K562 (cell line): Measurements from ENCODE around the gene SERPINB12. TPM values are rescaled to one million over a fixed set of nuclear protein-coding genes. Genes with fewer than 3 reads are reported as not detected.

Source experiments
- ATAC-seq: fragments of 200-7000 bp; cut with Tn5 transposase; 3 replicates; pipeline ENCODE4 v1.9.1; 2020; ENCODE audit warnings: moderate library complexity
- BruUV-seq: library from RNA; stranded (reverse); fragments of 400-500 nt; replicated peaks from 2 replicates; lab custom pipeline; 2021; lab: Mats Ljungman, UMichigan
- CTCF ChIA-PET: fragments of 300-600 bp; formaldehyde crosslinking; extraction: SDS; loops from one replicate; lab custom pipeline; 2021; ENCODE audit warnings: low intra/inter-chr PET ratio; lab: Yijun Ruan, JAX
- POLR2A ChIA-PET: fragments of 300-600, 350-650 bp; sonication (Branson Sonifier 250); formaldehyde crosslinking; extraction: SDS; loops from one replicate; lab custom pipeline; 2021; ENCODE audit warnings: antibody characterized with exemption, inconsistent platforms; lab: Yijun Ruan, JAX
- DNase-seq, 4 experiments: peaks; one replicate each; pipeline versions ENCODE4 v3.0.0 to v3.0.0-alpha.2; 2011 to 2018; ENCODE audit warnings: low spot score in 3 of 4, mixed read lengths in 3 of 4; ENCODE audit errors: extremely low read depth in 1 of 4
- FAIRE-seq: peaks from 2 replicates; lab custom pipeline; 2011; peaks lifted over from hg19 to GRCh38; lab: Jason Lieb, UNC
- H2AFZ ChIP-seq: 2 replicates; pipeline ENCODE4 v1.6.0; 2011; ENCODE audit warnings: low read depth, low read length, control low read depth, inconsistent platforms
- H3K27ac ChIP-seq: fragments of 200-600 bp; 3 replicates; pipeline ENCODE4 v1.8.0; 2011; ENCODE audit warnings: low read depth, mild to moderate bottlenecking, control low read depth, inconsistent platforms, low read length, moderate library complexity, mixed read lengths; ENCODE audit errors: extremely low read depth
- H3K27me3 ChIP-seq, 2 experiments: fragments of 300-600 bp in 1 of 2; 2 replicates in 1 of 2; 3 replicates in 1 of 2; pipeline versions ENCODE4 v1.6.0 to v1.8.0; 2011; ENCODE audit warnings: inconsistent platforms in 2 of 2, low read length in 2 of 2, mild to moderate bottlenecking in 1 of 2, mixed read lengths in 1 of 2, moderate library complexity in 1 of 2; ENCODE audit not compliant: control insufficient read depth in 2 of 2, insufficient read depth in 2 of 2
- H3K36me3 ChIP-seq: fragments of 300-600 bp; 3 replicates; pipeline ENCODE4 v1.8.0; 2011; ENCODE audit warnings: mild to moderate bottlenecking, low read length, inconsistent platforms; ENCODE audit not compliant: control insufficient read depth, insufficient read depth
- H3K4me1 ChIP-seq, 2 experiments: fragments of 200-600 bp in 1 of 2; replicated peaks in 1 of 2; 2 replicates in 1 of 2; 3 replicates in 1 of 2; pipeline versions ENCODE4 v1.5.1 to v1.8.0; 2011; ENCODE audit warnings: inconsistent platforms in 2 of 2, low read length in 2 of 2, mild to moderate bottlenecking in 1 of 2, mixed read lengths in 1 of 2, moderate library complexity in 1 of 2; ENCODE audit not compliant: control insufficient read depth in 2 of 2, insufficient read depth in 2 of 2
- H3K4me2 ChIP-seq: 2 replicates; pipeline ENCODE4 v1.6.1; 2011; ENCODE audit warnings: low read length, control low read depth, inconsistent platforms, mixed read lengths; ENCODE audit not compliant: insufficient read depth
- H3K4me3 ChIP-seq: fragments of 200-600 bp; sonication (generic), shearing (Covaris generic); 2 replicates; pipeline ENCODE4 v1.5.1; 2016; ENCODE audit warnings: control low read depth, inconsistent platforms
- H3K79me2 ChIP-seq: fragments of 200-600 bp; 3 replicates; pipeline ENCODE4 v1.8.0; 2011; ENCODE audit warnings: low read length, inconsistent platforms; ENCODE audit not compliant: control insufficient read depth, insufficient read depth
- H3K9ac ChIP-seq, 2 experiments: 2 replicates each; pipeline versions ENCODE4 v1.6.0 to v1.6.1; 2011; ENCODE audit warnings: low read depth in 2 of 2, low read length in 2 of 2, control low read depth in 1 of 2, inconsistent platforms in 1 of 2, mild to moderate bottlenecking in 1 of 2, mixed read lengths in 1 of 2; ENCODE audit not compliant: insufficient read depth in 1 of 2
- H3K9me1 ChIP-seq: one replicate; pipeline ENCODE4 v1.6.0; 2011; ENCODE audit warnings: inconsistent platforms, mild to moderate bottlenecking, low read length, moderate library complexity; ENCODE audit not compliant: control insufficient read depth, insufficient read depth
- H3K9me3 ChIP-seq: replicated peaks from 2 replicates; pipeline ENCODE4 v1.5.1; 2011; ENCODE audit warnings: low read depth, low read length, inconsistent platforms; ENCODE audit not compliant: control insufficient read depth, insufficient read depth
- H4K20me1 ChIP-seq: replicated peaks from 2 replicates; pipeline ENCODE4 v1.6.1; 2011; ENCODE audit warnings: low read length, inconsistent platforms, mixed read lengths; ENCODE audit not compliant: control insufficient read depth, insufficient read depth
- CBFA2T3 ChIP-seq: fragments of 450-650 bp; IDR thresholded peaks from 2 replicates; pipeline ENCODE4 v1.6.1; 2017
- ELF2 ChIP-seq: fragments of 250-450 bp; sonication (Bioruptor Pico); IDR thresholded peaks from 2 replicates; pipeline ENCODE4 v1.5.0; 2021; ENCODE audit warnings: mild to moderate bottlenecking
- TCF7L2 ChIP-seq: fragments of 150-350 bp; IDR thresholded peaks from 2 replicates; pipeline ENCODE4 v1.6.1; 2016; ENCODE audit warnings: low read depth, mild to moderate bottlenecking, low read length, moderate library complexity
- YY1 ChIP-seq, 3 experiments: IDR thresholded peaks; 2 replicates each; pipeline ENCODE4 v1.6.1; 2011; ENCODE audit warnings: low read length in 2 of 3, mild to moderate bottlenecking in 2 of 3, moderate library complexity in 2 of 3, borderline replicate concordance in 1 of 3, control low read depth in 1 of 3, low read depth in 1 of 3; ENCODE audit not compliant: insufficient read depth in 3 of 3, insufficient replicate concordance in 2 of 3, control insufficient read depth in 1 of 3, insufficient read length in 1 of 3; ENCODE audit errors: extremely low read depth in 1 of 3
- ZNF830 ChIP-seq: fragments of 250-450 bp; sonication (Bioruptor Pico); IDR thresholded peaks from 2 replicates; pipeline ENCODE4 v1.5.0; 2021; ENCODE audit warnings: mild to moderate bottlenecking
- WGBS: fragments of 100-300 bp; shearing (Covaris generic); methylation state at CpG from one replicate; pipeline ENCODE4 v1.1.6; 2016; ENCODE audit warnings: low coverage, mixed read lengths; ENCODE audit not compliant: insufficient coverage; ENCODE audit errors: missing lambda C conversion rate; 5-methylcytosine and 5-hydroxymethylcytosine counted together
- in situ Hi-C: fragments of 300-500 bp; cut with MboI; formaldehyde crosslinking; loops from 4 replicates; pipeline ENCODE4 v1.15.0; 2018; ENCODE audit warnings: inconsistent platforms, mixed read lengths
- intact Hi-C: fragments of 100-400 bp; cut with micrococcal nuclease; formaldehyde crosslinking; loops from 2 replicates; pipeline ENCODE4 v1.14.2; 2022
- polyA plus RNA-seq, 8 experiments: library from polyadenylated mRNA; depleted of rRNA in 4 of 8; stranded (reverse) in 5 of 8; unstranded in 3 of 8; fragments of >200 nt; fragmentation: Nextera tagmentation in 2 of 8; fragmentation: Illumina TruSeq in 1 of 8; extraction: Ambion mirVana in 2 of 8; extraction: Trizol in 1 of 8; gene quantifications; 2 replicates each; pipeline versions ENCODE4 v1.2.1 to v1.2.3, GENCODE V29; 2011 to 2014; ENCODE audit warnings: inconsistent platforms in 1 of 8, missing spikeins in 1 of 8
- total RNA-seq, 7 experiments: library from RNA; depleted of rRNA in 6 of 7; stranded (reverse); fragments of >200 nt in 6 of 7; fragmentation: Illumina TruSeq in 2 of 7; extraction: Trizol in 2 of 7; gene quantifications; 2 replicates each; pipeline versions ENCODE4 v1.2.1 to v1.2.3, GENCODE V29; 2011 to 2021; ENCODE audit warnings: low replicate concordance in 1 of 7

The SERPINB12 gene
- total and polyA plus RNA-seq, 9 of the 15 experiments (the other 6 are each of a cell fraction or from before 2014, with no cell fraction given) = not detected

- TF ChIP-seq YY1 (IDR thresholded peaks at IDR 0.05; ENCODE audit: borderline replicate concordance in 1 of 3, control insufficient read depth in 1 of 3, extremely low read depth in 1 of 3, insufficient read depth in 3 of 3, insufficient read length in 1 of 3, insufficient replicate concordance in 2 of 3, low read depth in 1 of 3, low read length in 2 of 3) (no peak), TCF7L2 (no peak), ELF2 (CRISPR knock-in tag) (no peak)
- TF ChIP-seq, all 486 proteins: peak for 0
These were observed 62.8 kb downstream of the SERPINB12 start (continued) for GRCh38 chr18:63604791-63605567.

GRCh38 chr18:63606526-63606925 is 64.4 kb downstream of the SERPINB12 start:
- ATAC-seq (no peak), FAIRE-seq (no peak), DNase-seq (no peak)
- no TSS peak for BruUV-seq
- TF ChIP-seq ZNF830 = no peak
- TF ChIP-seq CBFA2T3 = no peak
- Histone ChIP-seq H4K20me1 (no peaks in the 10 kb centered on the region), H3K9ac (no peak overlapping the region), H3K9me3 (no peaks in the 10 kb centered on the region), H3K4me1 (no peaks in the 10 kb centered on the region), H2AFZ (no peak overlapping the region), H3K27ac (no peak overlapping the region), H3K4me3 (no peak overlapping the region), H3K79me2 (no peaks in the 10 kb centered on the region), H3K27me3 (no peaks in the 10 kb centered on the region), H3K4me2 (no peak overlapping the region), H3K36me3 (no peaks in the 10 kb centered on the region), H3K9me1 (no peaks in the 10 kb centered on the region)
- in situ Hi-C loops (no loop called here), intact Hi-C loops (no loop called here)
- 0% methylated on average over 3 of the region's 3 CpGs for WGBS
- CTCF ChIA-PET = no interaction called here
- POLR2A ChIA-PET = no interaction called here
